ENCODE results near the gene SETBP1. TPM values are rescaled to one million over a fixed set of nuclear protein-coding genes. Genes with fewer than 3 reads are reported as not detected.

Gene SETBP1
- 10 to 100 TPM; 30.9 to 34.2 (median 31.7) TPM for polyA plus RNA-seq (ENCODE audit: insufficient read length in 3 of 3)
- long read RNA-seq, donor 1, partial matches to known transcripts, result 10 of 10 reads
- long read RNA-seq, donor 1, other reads (novel, unspliced or antisense), result 0 of 10 reads
- long read RNA-seq, donor 2, partial matches to known transcripts, result 6 of 6 reads
- long read RNA-seq, donor 2, other reads (novel, unspliced or antisense), result 0 of 6 reads
- long read RNA-seq, donor 3, partial matches to known transcripts, result 40 of 40 reads
- long read RNA-seq, donor 3, other reads (novel, unspliced or antisense), result 0 of 40 reads
- long read RNA-seq, donor 4, result 0 reads
- long read RNA-seq, donor 5, result 0 reads
- long read RNA-seq, donor 6, result 0 reads
- long read RNA-seq, donor 7, partial matches to known transcripts, result 22 of 22 reads
- long read RNA-seq, donor 7, other reads (novel, unspliced or antisense), result 0 of 22 reads
- long read RNA-seq, donor 8, result 0 reads
- long read RNA-seq, donor 9, result 0 reads
- long read RNA-seq, donor 10, partial matches to known transcripts, result 15 of 15 reads
- long read RNA-seq, donor 10, other reads (novel, unspliced or antisense), result 0 of 15 reads
- long read RNA-seq, donor 11, result 0 reads
- long read RNA-seq, donor 12, result 0 reads
- long read RNA-seq, donor 13, result 0 reads
- long read RNA-seq, donor 14, partial matches to known transcripts, result 13 of 13 reads
- long read RNA-seq, donor 14, other reads (novel, unspliced or antisense), result 0 of 13 reads
- long read RNA-seq, donor 15, result 0 reads
- long read RNA-seq, donor 16, full-length matches to known transcripts, result 1 of 26 reads
- long read RNA-seq, donor 16, partial matches to known transcripts, result 20 of 26 reads
- long read RNA-seq, donor 16, other reads (novel, unspliced or antisense), result 5 of 26 reads

- peak in 6 of 11 donors; percentile 68 to 83 (median 78) for DNase-seq (ENCODE audit: extremely low read depth in 1 of 11, low read depth in 9 of 11, low spot score in 4 of 11)
Measured at GRCh38 chr18:44680273-44681075, at the start of gene SETBP1. Gene SETBP1, plus strand, starts transcription at chr18:44680888. Its CDS starts 20,459 bp downstream, at chr18:44701347.

- no peak for DNase-seq (ENCODE audit: extremely low read depth in 1 of 11, low read depth in 9 of 11, low spot score in 4 of 11)
Measured at GRCh38 chr18:44632469-44633145, 48.1 kb upstream of the SETBP1 start.

GRCh38 chr18:44635546-44635945 lies 45.1 kb upstream of the SETBP1 start:
- no peak for DNase-seq (ENCODE audit: extremely low read depth in 1 of 11, low read depth in 9 of 11, low spot score in 4 of 11)

- no peak for DNase-seq (ENCODE audit: extremely low read depth in 1 of 11, low read depth in 9 of 11, low spot score in 4 of 11)
Measured at GRCh38 chr18:44636241-44636640, 44.4 kb upstream of the SETBP1 start.

- no peak for DNase-seq (ENCODE audit: extremely low read depth in 1 of 11, low read depth in 9 of 11, low spot score in 4 of 11)
Measured at GRCh38 chr18:44637210-44638033, 43.3 kb upstream of the SETBP1 start.

- DNase-seq (ENCODE audit: extremely low read depth in 1 of 11, low read depth in 9 of 11, low spot score in 4 of 11), result no peak
Measured at GRCh38 chr18:44638034-44638540, 42.6 kb upstream of the SETBP1 start.

GRCh38 chr18:44638811-44639210 lies 41.9 kb upstream of the SETBP1 start:
- no peak for DNase-seq (ENCODE audit: extremely low read depth in 1 of 11, low read depth in 9 of 11, low spot score in 4 of 11)

GRCh38 chr18:44643004-44643403 lies 37.7 kb upstream of the SETBP1 start:
- DNase-seq (ENCODE audit: extremely low read depth in 1 of 11, low read depth in 9 of 11, low spot score in 4 of 11), result no peak

GRCh38 chr18:44651478-44651877 lies 29.2 kb upstream of the SETBP1 start:
- no peak for DNase-seq (ENCODE audit: extremely low read depth in 1 of 11, low read depth in 9 of 11, low spot score in 4 of 11)

- DNase-seq (ENCODE audit: extremely low read depth in 1 of 11, low read depth in 9 of 11, low spot score in 4 of 11), result no peak
Measured at GRCh38 chr18:44651918-44652572, 28.6 kb upstream of the SETBP1 start.

GRCh38 chr18:44652722-44653121 lies 28.0 kb upstream of the SETBP1 start:
- DNase-seq (ENCODE audit: extremely low read depth in 1 of 11, low read depth in 9 of 11, low spot score in 4 of 11), result no peak

GRCh38 chr18:44654573-44654972 lies 26.1 kb upstream of the SETBP1 start:
- no peak for DNase-seq (ENCODE audit: extremely low read depth in 1 of 11, low read depth in 9 of 11, low spot score in 4 of 11)

GRCh38 chr18:44655435-44655834 lies 25.3 kb upstream of the SETBP1 start:
- DNase-seq (ENCODE audit: extremely low read depth in 1 of 11, low read depth in 9 of 11, low spot score in 4 of 11), result no peak

- no peak for DNase-seq (ENCODE audit: extremely low read depth in 1 of 11, low read depth in 9 of 11, low spot score in 4 of 11)
Measured at GRCh38 chr18:44659771-44660170, 20.9 kb upstream of the SETBP1 start.

GRCh38 chr18:44668270-44668975 lies 12.3 kb upstream of the SETBP1 start:
- no peak for DNase-seq (ENCODE audit: extremely low read depth in 1 of 11, low read depth in 9 of 11, low spot score in 4 of 11)

- DNase-seq (ENCODE audit: extremely low read depth in 1 of 11, low read depth in 9 of 11, low spot score in 4 of 11), result no peak
Measured at GRCh38 chr18:44671914-44672313, 8.8 kb upstream of the SETBP1 start.

GRCh38 chr18:44672506-44672905 lies 8.2 kb upstream of the SETBP1 start:
- DNase-seq (ENCODE audit: extremely low read depth in 1 of 11, low read depth in 9 of 11, low spot score in 4 of 11), result no peak
